H1 (cell line): ENCODE data around the gene TAF6. TPM values are rescaled to one million over a fixed set of nuclear protein-coding genes. Genes with fewer than 3 reads are reported as not detected.

Source experiments
- CTCF ChIA-PET: fragments of 300-600 bp; sonication (Branson Sonifier 250); formaldehyde crosslinking; loops from one replicate; lab custom pipeline; 2021; ENCODE audit not compliant: partially characterized antibody; lab: Charles Lee
- POLR2A ChIA-PET: fragments of 300-600 bp; sonication (Branson Sonifier 250); formaldehyde crosslinking; loops from one replicate; lab custom pipeline; 2021; ENCODE audit warnings: inconsistent platforms; ENCODE audit not compliant: partially characterized antibody; lab: Charles Lee
- DNase-seq, 2 experiments: peaks; one replicate each; pipeline versions ENCODE4 v3.0.0 to v3.0.0-alpha.2; 2010 to 2022; ENCODE audit warnings: low spot score in 2 of 2, low read depth in 1 of 2, mixed read lengths in 1 of 2
- FAIRE-seq: peaks from 2 replicates; lab custom pipeline; 2011; peaks lifted over from hg19 to GRCh38; lab: Jason Lieb, UNC
- H2AFZ ChIP-seq: 2 replicates; pipeline ENCODE4 v1.8.1; 2012; ENCODE audit warnings: low read length, inconsistent platforms
- H2AK5ac ChIP-seq: 2 replicates; pipeline ENCODE4 v1.6.1; 2013; ENCODE audit warnings: low read depth, low read length
- H2BK120ac ChIP-seq: replicated peaks from 2 replicates; pipeline ENCODE3; 2013; ENCODE audit warnings: low read depth, low read length, inconsistent platforms
- H2BK12ac ChIP-seq: 2 replicates; pipeline ENCODE4 v1.6.1; 2013; ENCODE audit warnings: low read depth, low read length
- H2BK15ac ChIP-seq: 2 replicates; pipeline ENCODE4 v1.6.1; 2013; ENCODE audit warnings: low read length
- H2BK20ac ChIP-seq: 2 replicates; pipeline ENCODE4 v1.6.1; 2013; ENCODE audit warnings: low read length
- H2BK5ac ChIP-seq: 2 replicates; pipeline ENCODE4 v1.6.1; 2013; ENCODE audit warnings: low read depth, low read length
- H3K14ac ChIP-seq: 2 replicates; pipeline ENCODE4 v1.6.1; 2013; ENCODE audit warnings: inconsistent platforms; ENCODE audit not compliant: insufficient read length
- H3K18ac ChIP-seq: 2 replicates; pipeline ENCODE4 v1.6.1; 2013; ENCODE audit warnings: low read length; ENCODE audit errors: extremely low read depth
- H3K23ac ChIP-seq: 2 replicates; pipeline ENCODE4 v1.6.1; 2013; ENCODE audit warnings: inconsistent platforms; ENCODE audit not compliant: insufficient read length
- H3K23me2 ChIP-seq: 2 replicates; pipeline ENCODE4 v1.6.1; 2013; ENCODE audit warnings: low read depth, low read length
- H3K27ac ChIP-seq: 2 replicates; pipeline ENCODE4 v1.6.1; 2011; ENCODE audit warnings: low read depth, low read length, inconsistent platforms
- H3K27me3 ChIP-seq, 4 experiments: replicated peaks in 1 of 4; 1 replicate in 1 of 4; 2 replicates in 3 of 4; pipeline versions ENCODE4 v1.6.1 to v1.8.1; 2011 to 2013; ENCODE audit warnings: low read length in 3 of 4, mild to moderate bottlenecking in 3 of 4, inconsistent platforms in 2 of 4, mixed read lengths in 2 of 4, moderate library complexity in 1 of 4; ENCODE audit not compliant: control insufficient read depth in 3 of 4, insufficient read depth in 3 of 4; ENCODE audit errors: extremely low read depth in 1 of 4
- H3K36me3 ChIP-seq, 4 experiments: 2 replicates each; pipeline versions ENCODE4 v1.6.1 to v1.8.1; 2011 to 2013; ENCODE audit warnings: mild to moderate bottlenecking in 4 of 4, low read length in 3 of 4, moderate library complexity in 2 of 4, control low read depth in 1 of 4, inconsistent platforms in 1 of 4; ENCODE audit not compliant: insufficient read depth in 4 of 4, control insufficient read depth in 2 of 4
- H3K4ac ChIP-seq: replicated peaks from 2 replicates; pipeline ENCODE3; 2013; ENCODE audit warnings: low read length, low read depth, mixed read lengths, inconsistent platforms; ENCODE audit not compliant: insufficient read length
- H3K4me1 ChIP-seq, 4 experiments: replicated peaks in 1 of 4; 1 replicate in 1 of 4; 2 replicates in 3 of 4; pipeline versions ENCODE4 v1.6.1 to v1.8.1; 2011 to 2013; ENCODE audit warnings: low read length in 3 of 4, inconsistent platforms in 2 of 4, mixed read lengths in 1 of 4; ENCODE audit not compliant: insufficient read depth in 4 of 4, control insufficient read depth in 3 of 4
- H3K4me2 ChIP-seq, 2 experiments: 2 replicates each; pipeline versions ENCODE4 v1.6.1 to v1.8.1; 2011 to 2013; ENCODE audit warnings: low read depth in 2 of 2, low read length in 2 of 2, control low read depth in 1 of 2, inconsistent platforms in 1 of 2, mild to moderate bottlenecking in 1 of 2; ENCODE audit not compliant: insufficient read depth in 1 of 2
- H3K4me3 ChIP-seq, 4 experiments: fragments of 200-600, 300-600 bp in 1 of 4; sonication (generic), shearing (Covaris generic), sonication (Bioruptor Twin) in 1 of 4; 2 replicates each; pipeline versions ENCODE4 v1.5.1 to v1.8.1; 2011 to 2016; ENCODE audit warnings: low read length in 4 of 4, low read depth in 3 of 4, control low read depth in 2 of 4, inconsistent platforms in 2 of 4, mild to moderate bottlenecking in 2 of 4, mixed read lengths in 1 of 4, moderate library complexity in 1 of 4; ENCODE audit not compliant: insufficient read depth in 2 of 4; ENCODE audit errors: extremely low read depth in 1 of 4
- H3K56ac ChIP-seq: replicated peaks from 2 replicates; pipeline ENCODE3; 2013; ENCODE audit warnings: low read depth, mild to moderate bottlenecking, mixed read lengths, low read length, inconsistent platforms; ENCODE audit not compliant: insufficient read length
- H3K79me1 ChIP-seq: 2 replicates; pipeline ENCODE4 v1.6.1; 2013; ENCODE audit warnings: low read depth, low read length, control low read depth
- H3K79me2 ChIP-seq, 2 experiments: 2 replicates each; pipeline versions ENCODE4 v1.6.1 to v1.8.1; 2012 to 2013; ENCODE audit warnings: low read length in 2 of 2, mild to moderate bottlenecking in 2 of 2, inconsistent platforms in 1 of 2; ENCODE audit not compliant: insufficient read depth in 2 of 2, control insufficient read depth in 1 of 2
- H3K9ac ChIP-seq, 4 experiments: replicated peaks in 1 of 4; 1 replicate in 1 of 4; 2 replicates in 3 of 4; pipeline versions ENCODE4 v1.6.1 to v1.8.1; 2011 to 2013; ENCODE audit warnings: low read depth in 3 of 4, low read length in 3 of 4, control low read depth in 2 of 4, mild to moderate bottlenecking in 2 of 4, moderate library complexity in 2 of 4, inconsistent platforms in 1 of 4; ENCODE audit errors: extremely low read depth in 1 of 4
- H3K9me3 ChIP-seq, 2 experiments: 2 replicates each; pipeline versions ENCODE4 v1.6.1 to v1.8.1; 2012 to 2013; ENCODE audit warnings: mild to moderate bottlenecking in 2 of 2, moderate library complexity in 2 of 2, control low read depth in 1 of 2, inconsistent platforms in 1 of 2, low read depth in 1 of 2, low read length in 1 of 2, mixed read lengths in 1 of 2; ENCODE audit not compliant: insufficient read depth in 2 of 2
- H4K20me1 ChIP-seq, 2 experiments: replicated peaks in 1 of 2; 2 replicates each; pipeline versions ENCODE3 to v1.8.1; 2011 to 2013; ENCODE audit warnings: inconsistent platforms in 2 of 2, low read length in 2 of 2, mild to moderate bottlenecking in 1 of 2; ENCODE audit not compliant: insufficient read depth in 2 of 2, control insufficient read depth in 1 of 2
- H4K5ac ChIP-seq: 2 replicates; pipeline ENCODE4 v1.6.1; 2013; ENCODE audit warnings: low read length, low read depth, mixed read lengths, inconsistent platforms; ENCODE audit not compliant: insufficient read length
- H4K8ac ChIP-seq: 2 replicates; pipeline ENCODE4 v1.8.0; 2013; ENCODE audit warnings: mild to moderate bottlenecking, moderate library complexity, low read length, inconsistent platforms; ENCODE audit not compliant: insufficient read depth; ENCODE audit errors: extremely low read depth
- H4K91ac ChIP-seq: replicated peaks from 2 replicates; pipeline ENCODE3; 2013; ENCODE audit warnings: low read length, mixed read lengths, inconsistent platforms; ENCODE audit not compliant: insufficient read length
- E2F6 ChIP-seq: IDR thresholded peaks from 2 replicates; pipeline ENCODE4 v1.6.1; 2012; ENCODE audit warnings: inconsistent platforms
- EP300 ChIP-seq, 2 experiments: IDR thresholded peaks; 1 replicate in 1 of 2; 2 replicates in 1 of 2; pipeline ENCODE4 v1.6.1; 2011 to 2012; ENCODE audit warnings: low read depth in 2 of 2, low read length in 2 of 2, mild to moderate bottlenecking in 2 of 2, borderline replicate concordance in 1 of 2, inconsistent platforms in 1 of 2, moderate library complexity in 1 of 2
- NANOG ChIP-seq: IDR thresholded peaks from 2 replicates; pipeline ENCODE4 v1.6.1; 2011; ENCODE audit warnings: low read length, low read depth, mild to moderate bottlenecking, inconsistent platforms; ENCODE audit not compliant: insufficient read depth, poor library complexity, severe bottlenecking
- RAD21 ChIP-seq, 2 experiments: IDR thresholded peaks in 1 of 2; conservative IDR thresholded peaks in 1 of 2; 2 replicates each; pipeline ENCODE4 v1.6.1; 2011; ENCODE audit warnings: low read depth in 2 of 2, low read length in 2 of 2, improper control_type of control experiment in 1 of 2, inconsistent platforms in 1 of 2, mild to moderate bottlenecking in 1 of 2, moderate library complexity in 1 of 2
- WGBS, 2 experiments: shearing (Covaris generic) in 1 of 2; methylation state at CpG; one replicate each; pipeline versions ENCODE4 v1.1.6 to v1.1.7; 2013 to 2015; ENCODE audit warnings: low lambda C conversion rate in 2 of 2, mixed read lengths in 2 of 2, inconsistent platforms in 1 of 2, low coverage in 1 of 2, missing lambda C conversion rate in 1 of 2; ENCODE audit not compliant: insufficient replicate concordance in 2 of 2, insufficient coverage in 1 of 2, insufficient read length in 1 of 2; ENCODE audit errors: extremely low coverage in 1 of 2, missing lambda C conversion rate in 1 of 2; 5-methylcytosine and 5-hydroxymethylcytosine counted together
- polyA plus RNA-seq, 7 experiments: library from polyadenylated mRNA; depleted of rRNA in 3 of 7; stranded (reverse) in 5 of 7; unstranded in 2 of 7; fragments of >200 nt in 5 of 7; fragments of 200-250 nt in 2 of 7; gene quantifications; 1 replicate in 5 of 7; 2 replicates in 1 of 7; 4 replicates in 1 of 7; pipeline versions ENCODE4 v1.2.1 to v1.2.3, GENCODE V29; 2011 to 2013; ENCODE audit warnings: missing spikeins in 2 of 7, mixed read lengths in 2 of 7
- total RNA-seq: library from RNA; stranded (reverse); fragmentation: NEBNext Ultra II Directional; extraction: Animal tissue kit (Norgen Biotek cat#: 25700); gene quantifications from 2 replicates; pipeline ENCODE4 v1.2.1, GENCODE V29; 2021
- TF ChIP-seq, protein P1 (sequence below): IDR thresholded peaks from 2 replicates; pipeline ENCODE4 v1.6.1; 2012; ENCODE audit warnings: low read length, inconsistent platforms

The TAF6 gene
- total and polyA plus RNA-seq, 2 of the 8 experiments (the other 6 are each of a cell fraction or from before 2014, with no cell fraction given) = 66.7 to 101 TPM

DNA sequence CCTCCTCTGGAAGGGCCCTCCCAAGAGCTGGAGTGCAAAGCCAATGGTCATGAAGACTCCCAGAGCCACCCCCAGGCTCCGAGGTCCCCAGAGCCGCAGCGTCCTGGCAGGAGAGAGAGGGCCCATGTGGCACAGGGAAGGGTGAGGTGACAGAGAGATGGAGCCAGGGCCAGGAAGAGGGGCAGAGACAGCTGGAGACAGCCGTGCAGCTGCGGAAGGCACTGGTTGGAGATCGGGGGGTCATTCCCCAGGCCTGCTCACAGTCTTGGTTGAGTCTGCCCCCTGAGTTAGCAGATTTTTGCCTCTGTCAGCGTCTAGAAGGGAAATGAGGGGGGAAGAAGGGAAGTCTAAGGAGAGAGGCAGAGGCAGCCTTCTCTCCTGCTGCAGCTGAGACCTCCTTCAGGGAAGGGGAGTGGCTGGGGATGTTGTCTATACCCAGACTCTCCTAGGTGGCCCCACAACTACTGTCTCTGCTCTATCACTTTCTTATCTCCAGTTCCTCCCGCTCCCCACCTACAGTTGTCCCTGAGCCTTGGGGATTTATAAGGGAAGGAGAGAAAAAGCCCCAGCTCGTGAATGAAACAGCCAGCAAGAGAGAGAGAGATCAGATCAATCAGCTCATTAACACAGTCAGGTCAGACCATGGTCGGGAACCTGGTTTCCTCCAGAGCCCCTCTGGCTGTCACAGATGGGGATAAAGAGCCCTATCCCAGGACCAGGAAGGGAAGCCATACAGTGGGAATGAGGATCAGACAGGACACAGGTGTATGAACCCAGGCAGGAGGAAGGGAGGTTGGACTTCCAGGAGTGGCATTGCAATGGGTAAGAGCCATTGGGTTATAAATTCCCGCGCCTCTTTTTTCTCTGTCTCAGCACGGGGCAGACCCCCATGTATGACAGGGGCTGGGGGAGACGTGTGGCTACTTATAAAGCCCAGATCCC, 48.1 kb upstream of the TAF6 start:
- Histone ChIP-seq H3K14ac (no peak overlapping the region), H3K27me3 (peaks cover 0 to 10% (median 2%) of the 10 kb centered on the region in 4 experiments; a peak in 1 of 7 replicates), H2BK120ac (no peak overlapping the region), H3K4me1 (peaks cover 11 to 29% (median 18%) of the 10 kb centered on the region in 4 experiments), H3K4me3 (peak overlapping the region; percentile 47 to 77 (median 63); a peak in 7 of 8 replicates), H2BK20ac (0 out of 2 replicates have a peak overlapping the region, but pooled peaks have one; percentile 18), H3K27ac (no peak overlapping the region), H3K23ac (no peak overlapping the region), H3K79me1 (no peaks in the 10 kb centered on the region; the same call in 1 of the 2 replicates), H4K5ac (no peak overlapping the region), H3K9ac (no peak overlapping the region), H2BK5ac (peak overlapping the region; percentile 44; the same call in 1 of the 2 replicates), H3K9me3 (no peaks in the 10 kb centered on the region), H4K91ac (no peak overlapping the region), H3K79me2 (no peaks in the 10 kb centered on the region), H2BK15ac (peak overlapping the region; percentile 72; the same call in 1 of the 2 replicates), H2AK5ac (peak overlapping the region; percentile 47; the same call in 1 of the 2 replicates), H3K36me3 (no peaks in the 10 kb centered on the region), H3K23me2 (peaks cover 14% of the 10 kb centered on the region; the same call in 1 of the 2 replicates), H4K8ac (no peak overlapping the region), H2AFZ (no peak overlapping the region), H4K20me1 (peaks cover 0 to 3% of the 10 kb centered on the region in 2 experiments), H2BK12ac (0 out of 2 replicates have a peak overlapping the region, but pooled peaks have one; percentile 33), H3K4me2 (peak overlapping the region; percentile 86 to 89), H3K18ac (peak overlapping the region; percentile 24; the same call in 1 of the 2 replicates), H3K4ac (no peak overlapping the region), H3K56ac (no peak overlapping the region)
- WGBS, 2 experiments = 59% methylated on average over 14 of the region's 14 CpGs; no CpG with 5 or more reads in 1 of the 2 experiments
- DNase-seq = no peak
- CTCF ChIA-PET = interaction anchor here (0.7 to 11.2 kb wide), 14 partner anchors 10 to 55 kb away, joined by 3 to 94 read pairs (median 5); partner anchors contain the start of genes GPC2 and STAG3
- no peak for FAIRE-seq
- POLR2A ChIA-PET = interaction anchor here (0.6 to 11.0 kb wide), 22 partner anchors 10 to 261 kb away, joined by 3 to 145 read pairs (median 4); partner anchors contain the start of genes AP4M1, GPC2, LAMTOR4 and MBLAC1
- no peak for TF ChIP-seq E2F6
- TF ChIP-seq NANOG = no peak
- no peak for TF ChIP-seq EP300 (IDR thresholded peaks at IDR 0.05; ENCODE audit: borderline replicate concordance in 1 of 2, low read depth in 2 of 2, low read length in 2 of 2)
- TF ChIP-seq, protein P1, sequence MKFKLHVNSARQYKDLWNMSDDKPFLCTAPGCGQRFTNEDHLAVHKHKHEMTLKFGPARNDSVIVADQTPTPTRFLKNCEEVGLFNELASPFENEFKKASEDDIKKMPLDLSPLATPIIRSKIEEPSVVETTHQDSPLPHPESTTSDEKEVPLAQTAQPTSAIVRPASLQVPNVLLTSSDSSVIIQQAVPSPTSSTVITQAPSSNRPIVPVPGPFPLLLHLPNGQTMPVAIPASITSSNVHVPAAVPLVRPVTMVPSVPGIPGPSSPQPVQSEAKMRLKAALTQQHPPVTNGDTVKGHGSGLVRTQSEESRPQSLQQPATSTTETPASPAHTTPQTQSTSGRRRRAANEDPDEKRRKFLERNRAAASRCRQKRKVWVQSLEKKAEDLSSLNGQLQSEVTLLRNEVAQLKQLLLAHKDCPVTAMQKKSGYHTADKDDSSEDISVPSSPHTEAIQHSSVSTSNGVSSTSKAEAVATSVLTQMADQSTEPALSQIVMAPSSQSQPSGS = no peak
- TF ChIP-seq RAD21 (IDR thresholded peaks at IDR 0.05 in 1 of 2, conservative IDR thresholded peaks at IDR 0.05 in 1 of 2; ENCODE audit: low read depth in 2 of 2, low read length in 2 of 2) = no peak
